NCI-H69 (cell line): ENCODE measurements around the gene ADM5.

Experiments used
- DNase-seq: peaks from one replicate; lab custom pipeline; 2025; lab: John Stamatoyannopoulos, UW

ADM5 gene

DNA sequence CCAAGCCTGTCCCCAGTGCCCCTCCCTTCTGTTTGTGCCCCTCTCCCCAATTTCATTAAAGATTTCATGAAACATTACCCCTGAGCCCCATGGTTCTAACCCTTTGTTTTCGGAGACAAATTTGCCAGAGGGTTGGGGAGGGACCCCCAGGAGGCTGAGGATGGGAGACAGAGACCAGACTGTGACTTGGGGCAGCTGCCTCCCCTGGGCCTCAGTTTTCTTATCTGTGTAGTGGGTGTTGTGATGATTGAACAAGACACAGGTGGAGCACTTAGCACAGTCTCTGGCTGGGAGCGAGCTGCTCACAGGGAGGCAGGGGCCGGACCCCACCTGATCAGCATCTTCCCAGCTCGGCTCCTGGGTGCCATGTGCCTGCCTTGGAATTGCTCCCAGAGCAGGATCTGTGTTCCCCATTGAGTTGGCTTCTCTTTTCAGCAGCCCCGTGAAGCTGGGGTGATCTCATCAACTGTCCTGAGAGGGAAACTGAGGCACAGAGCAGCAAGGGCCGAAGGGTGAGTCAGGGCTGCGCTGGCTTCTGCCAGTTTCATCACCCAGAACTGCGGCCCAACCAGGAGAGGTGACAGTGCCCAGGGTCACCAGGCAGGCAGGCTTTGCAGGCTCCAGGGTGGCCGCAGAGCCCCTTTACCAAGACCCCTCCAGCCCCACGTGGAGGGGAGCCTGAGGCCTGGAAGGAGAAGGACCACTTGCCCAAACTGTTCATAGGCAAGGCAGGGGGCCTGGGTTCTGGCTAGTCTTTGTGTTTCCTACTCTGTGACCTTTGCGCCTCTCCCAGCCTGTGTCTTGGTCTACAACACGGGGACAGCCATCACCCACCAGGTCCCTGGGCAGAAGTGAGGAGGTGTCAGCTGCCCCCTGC is 30.6 kb upstream of the ADM5 start:
- no peak for DNase-seq

DNA sequence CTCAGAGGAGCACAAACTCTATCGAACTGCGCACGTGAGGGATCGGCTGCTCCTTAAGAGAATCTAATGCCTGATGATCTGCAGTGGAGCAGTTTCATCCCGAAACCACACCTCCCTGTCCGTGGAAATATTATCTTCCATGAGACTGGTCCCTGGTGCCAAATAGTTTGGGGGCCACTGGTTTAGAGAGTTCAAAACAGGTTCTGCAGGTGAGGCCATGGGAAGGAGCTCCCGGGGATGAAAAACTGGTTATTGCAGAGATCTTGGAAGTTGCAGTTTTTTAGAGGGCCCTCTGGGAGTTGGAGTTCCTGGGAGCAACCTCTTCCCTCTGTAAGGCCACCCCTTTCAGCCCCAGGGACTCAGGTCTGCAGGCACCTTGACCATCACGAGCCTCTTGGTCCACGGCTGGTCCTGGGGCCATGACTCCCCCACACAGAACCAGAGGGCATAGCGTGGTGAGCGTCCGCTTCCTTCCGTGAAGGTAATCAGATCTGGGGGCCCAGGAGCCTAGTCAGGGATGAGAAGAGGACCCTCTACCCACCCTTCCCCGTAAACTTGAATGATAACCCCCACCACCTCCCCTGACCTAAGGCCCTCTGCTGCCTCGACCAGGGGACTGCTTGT is 28.9 kb upstream of the ADM5 start:
- no peak for DNase-seq

DNA sequence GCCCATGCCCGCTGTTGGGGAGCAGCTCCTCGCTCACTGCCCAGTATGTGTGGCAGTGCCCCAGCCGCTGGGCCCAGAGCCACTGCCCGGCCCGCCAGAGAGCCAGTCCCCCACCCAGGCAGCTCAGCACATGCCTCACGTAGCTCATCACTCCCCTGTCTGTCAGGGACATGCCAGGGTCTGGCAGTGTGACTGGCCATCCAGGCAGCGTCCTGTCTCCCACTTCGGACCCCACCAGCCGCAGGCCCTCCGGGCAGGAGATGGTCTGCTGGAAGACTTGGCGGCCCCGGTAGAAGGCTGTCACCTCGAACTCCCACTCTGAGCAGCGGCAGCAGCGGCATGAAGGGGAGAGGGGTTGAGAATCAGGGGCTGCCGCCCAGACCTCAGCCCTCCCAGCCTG is 27.4 kb upstream of the ADM5 start:
- DNase-seq, result no peak

GRCh38 chr19:49663224-49663623 is 26.2 kb upstream of the ADM5 start:
- no peak for DNase-seq

DNA sequence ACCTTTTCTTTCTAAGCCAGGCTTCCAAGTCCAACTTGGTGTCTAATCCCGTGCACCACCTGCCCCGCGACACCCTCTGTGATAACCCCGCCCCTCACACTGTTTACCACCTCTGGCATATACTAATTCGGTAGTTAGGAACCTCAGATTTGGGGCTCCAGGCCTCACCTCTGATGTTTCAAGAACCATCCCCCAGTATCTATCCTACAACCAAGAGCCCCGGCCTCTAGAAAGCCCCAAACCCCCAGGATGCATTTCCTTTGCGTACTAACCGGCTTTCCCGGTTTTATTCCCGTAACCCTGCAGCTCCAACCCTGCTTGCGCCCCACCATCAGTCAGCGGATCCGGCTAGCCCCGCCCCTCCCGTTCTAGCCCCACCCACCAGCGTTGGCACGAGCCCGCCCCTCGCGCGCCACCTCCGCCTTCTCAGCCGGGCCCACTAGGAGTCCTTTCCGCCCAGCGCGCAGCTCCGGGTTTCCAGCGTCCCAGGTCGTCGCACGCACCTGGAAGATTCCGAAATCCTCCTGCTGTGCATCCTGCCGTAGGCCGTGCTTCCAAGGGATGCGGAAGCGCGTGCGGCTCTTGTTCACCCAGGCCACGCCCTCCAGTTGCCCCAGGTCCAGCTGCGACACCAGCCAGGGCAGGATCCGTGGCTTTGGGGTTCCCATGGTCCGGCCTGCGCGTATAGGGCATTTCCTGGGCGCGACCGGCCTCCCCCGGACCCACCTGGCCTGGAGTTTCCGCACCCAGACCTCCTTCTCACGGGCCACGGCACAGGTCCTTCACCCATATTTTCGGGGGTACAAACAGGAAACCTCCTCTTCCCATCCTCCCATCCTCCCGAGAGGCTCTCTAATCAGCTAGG is 25.0 kb upstream of the ADM5 start:
- DNase-seq, result peak; percentile 96

GRCh38 chr19:49665036-49665350 is 24.4 kb upstream of the ADM5 start:
- no peak for DNase-seq

- peak; percentile 94 for DNase-seq
Measured at GRCh38 chr19:49665351-49666119, 23.9 kb upstream of the ADM5 start, which contains the start of the genes BCL2L12 and IRF3. Gene BCL2L12 (plus strand): TSS chr19:49665933. CDS start chr19:49666693, 760 bp downstream. Gene IRF3 (minus strand): TSS chr19:49665857. CDS start chr19:49664838, 1,019 bp downstream.

DNA sequence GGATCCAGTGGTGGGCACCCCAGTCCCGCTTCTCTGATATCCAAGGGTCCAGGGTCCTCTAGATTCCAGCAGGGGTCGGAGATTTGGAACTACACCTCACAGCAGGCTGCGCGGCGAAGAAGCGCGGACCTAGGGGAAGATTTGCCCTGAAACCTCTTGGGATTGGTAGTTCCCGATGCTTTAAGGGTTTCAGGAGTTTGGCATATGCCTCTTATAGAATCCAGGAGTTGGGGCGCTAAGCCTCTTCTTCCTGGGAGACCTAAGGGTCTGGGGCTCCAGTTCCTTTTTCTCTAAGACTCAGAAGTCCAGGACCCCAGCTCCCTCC is 23.3 kb upstream of the ADM5 start:
- DNase-seq, result peak; percentile 53

DNA sequence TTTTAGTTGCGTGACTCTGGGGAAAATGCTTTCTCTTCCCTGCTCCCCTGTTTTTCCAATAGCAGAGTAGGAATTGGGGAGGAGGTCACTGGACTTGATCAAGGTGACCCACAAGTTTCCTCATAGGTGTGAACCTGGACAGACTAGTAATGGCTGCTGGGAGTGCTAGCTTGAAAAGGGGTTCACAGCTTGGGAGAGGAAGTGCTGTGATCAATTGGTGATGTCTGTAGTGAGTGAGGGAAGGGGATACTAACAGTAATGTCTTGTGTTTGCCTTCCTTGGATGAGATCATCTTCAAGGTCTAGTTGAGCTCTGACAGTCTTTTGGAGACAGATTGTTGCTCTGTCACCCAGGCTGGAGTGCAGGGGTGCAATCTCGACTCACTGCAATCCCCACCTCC is 21.9 kb upstream of the ADM5 start:
- no peak for DNase-seq

- DNase-seq, result no peak
Measured at GRCh38 chr19:49669516-49669915, 19.9 kb upstream of the ADM5 start.

- peak; percentile 91 for DNase-seq
Measured at GRCh38 chr19:49672131-49672919, 17.1 kb upstream of the ADM5 start.

- peak; percentile 97 for DNase-seq
Measured at GRCh38 chr19:49676136-49676783, 13.1 kb upstream of the ADM5 start.

DNA sequence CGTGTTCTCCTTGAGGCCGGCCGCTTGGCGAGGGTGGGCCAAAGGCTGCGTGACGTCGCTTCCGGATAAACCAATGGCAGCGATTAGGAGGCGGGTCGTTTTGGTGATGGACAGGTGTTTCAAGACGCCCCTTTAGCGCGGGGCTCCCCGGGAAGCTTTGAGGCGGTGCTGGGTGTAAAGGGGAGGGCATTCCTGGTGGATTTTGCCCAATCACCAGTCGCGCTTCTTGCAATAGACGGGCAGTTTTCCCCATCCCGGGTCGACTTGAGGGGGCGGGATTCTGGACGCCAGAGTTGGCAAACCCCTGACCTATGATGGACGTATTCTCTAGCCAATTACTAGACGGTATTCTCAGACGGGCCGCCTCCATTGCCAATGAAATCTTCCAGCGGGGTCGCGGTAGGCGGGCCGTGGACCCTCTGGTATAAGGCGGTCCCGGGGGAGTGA is 12.6 kb upstream of the ADM5 start:
- peak; percentile 100 for DNase-seq

GRCh38 chr19:49677231-49677900 is 12.0 kb upstream of the ADM5 start, which contains the start of gene PRMT1:
Gene PRMT1 (plus strand): TSS chr19:49677271. CDS start chr19:49677281, 10 bp downstream.
- DNase-seq, result peak; percentile 90

DNA sequence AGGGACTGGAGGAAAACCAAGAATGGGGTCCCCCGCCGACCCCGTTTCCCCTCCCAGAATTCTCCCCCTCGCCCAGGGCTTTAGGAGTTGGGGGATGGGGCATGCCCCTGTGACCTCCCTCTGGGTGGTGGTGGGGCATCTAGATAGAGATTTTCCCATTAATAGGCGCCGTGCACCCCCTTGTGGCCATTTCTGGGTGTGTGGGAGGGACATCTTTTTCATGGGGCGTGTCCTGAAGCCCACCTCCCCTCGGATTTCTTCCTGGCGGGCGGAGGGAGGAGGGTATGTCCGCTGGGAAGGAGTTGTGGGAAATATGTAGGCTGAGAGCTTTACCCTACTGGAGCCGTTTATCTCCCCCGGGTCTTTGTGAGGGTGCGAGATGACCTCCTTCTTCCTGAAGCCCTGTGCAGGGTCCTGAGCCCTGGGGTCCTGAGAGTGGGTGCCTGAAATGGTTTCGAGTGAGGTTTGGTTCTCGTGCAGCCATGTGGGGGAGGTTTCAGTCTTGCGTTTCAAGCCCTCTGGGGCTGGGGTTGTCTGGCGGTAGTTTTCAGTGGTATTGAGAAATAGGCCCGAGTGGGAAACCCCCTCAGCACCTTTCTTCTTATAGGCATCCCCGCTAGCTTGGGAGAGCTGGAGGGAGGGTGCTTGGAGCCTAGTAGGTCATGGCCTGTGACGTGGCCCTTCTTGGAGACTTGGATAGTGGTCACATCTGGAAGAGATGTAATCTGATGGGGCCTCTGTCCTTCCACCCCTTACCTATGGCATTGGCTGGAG is 11.3 kb upstream of the ADM5 start:
- DNase-seq, result peak; percentile 85

GRCh38 chr19:49678985-49679770 is 10.2 kb upstream of the ADM5 start:
- peak; percentile 81 for DNase-seq

DNA sequence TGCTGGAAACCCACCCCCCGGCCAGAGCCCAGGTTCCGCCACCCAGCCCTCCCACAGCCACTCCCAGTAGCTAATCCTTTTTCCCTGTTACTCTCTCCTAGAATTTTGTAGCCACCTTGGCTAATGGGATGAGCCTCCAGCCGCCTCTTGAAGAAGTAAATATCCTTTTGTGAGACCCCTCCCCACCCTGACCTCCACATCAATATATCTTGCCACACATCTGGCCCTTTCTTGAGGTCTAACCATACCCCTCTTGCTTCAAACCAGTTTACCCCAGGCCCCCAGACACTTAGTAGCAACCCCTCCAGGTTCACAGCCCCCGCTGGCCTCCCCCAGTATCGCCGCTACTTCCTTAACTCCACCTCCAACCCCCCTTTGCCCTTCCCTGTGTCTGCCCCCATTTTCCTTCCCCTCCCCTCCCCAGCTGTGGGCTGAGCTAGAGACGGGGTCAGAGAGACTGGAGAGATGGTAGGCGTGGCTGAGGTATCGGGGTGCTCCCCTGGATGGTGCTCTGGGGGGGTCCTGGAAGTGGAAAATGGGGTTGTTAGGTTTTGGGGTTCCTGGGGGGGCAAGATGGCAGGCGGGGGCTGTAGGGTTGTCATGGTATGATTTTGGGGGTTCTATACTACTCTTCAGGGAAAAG is 9.5 kb upstream of the ADM5 start:
- DNase-seq, result peak; percentile 44
